GM19455 (cell line): ENCODE measurements around the gene NLGN4X.

ENCODE experiments used
- ATAC-seq: cut with Tn5 transposase; IDR thresholded peaks from one replicate; pipeline ENCODE4 v1.9.1; 2021; ENCODE audit not compliant: unreplicated experiment

Gene NLGN4X

GRCh38 chrX:5876984-5877596 is 351.6 kb downstream of the NLGN4X start:
- ATAC-seq, result no peak

DNA sequence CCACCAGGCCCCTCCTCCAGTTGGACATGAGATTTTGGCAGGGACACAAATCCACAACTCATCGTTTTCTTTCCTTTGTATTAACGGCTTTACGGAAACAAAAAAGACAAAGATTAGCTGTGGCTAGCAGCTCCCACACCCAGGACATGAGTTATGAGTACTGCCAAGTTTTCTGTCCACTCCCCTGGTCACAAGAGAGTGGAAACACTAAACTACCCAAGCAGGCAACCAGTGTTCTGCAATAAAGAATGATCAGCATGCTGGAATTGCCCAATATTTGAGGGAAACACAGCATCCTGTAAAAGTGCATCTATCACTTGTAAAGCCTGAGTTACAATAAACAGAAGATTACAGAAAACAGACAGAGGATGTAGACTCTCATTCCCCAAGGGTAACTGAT is 358.4 kb downstream of the NLGN4X start:
- no peak for ATAC-seq

DNA sequence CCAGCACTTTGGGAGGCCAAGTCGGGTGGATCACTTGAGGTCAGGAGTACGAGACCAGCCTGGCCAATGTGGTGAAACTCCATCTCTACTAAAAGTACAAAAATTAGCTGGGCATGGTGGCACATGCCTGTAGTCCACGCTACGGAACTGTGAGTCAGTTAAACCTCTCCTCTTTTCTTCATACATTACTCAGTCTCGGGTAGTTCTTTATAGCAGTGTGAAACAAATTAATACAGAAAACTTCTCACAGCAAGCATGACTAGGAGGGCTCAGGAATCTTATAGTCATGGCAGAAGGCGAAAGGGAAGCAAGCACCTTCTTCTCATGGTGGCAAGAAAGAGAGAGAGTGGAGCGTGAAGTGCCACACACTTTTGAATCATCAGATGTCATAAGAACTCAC is 358.9 kb downstream of the NLGN4X start:
- no peak for ATAC-seq

- no peak for ATAC-seq
Measured at GRCh38 chrX:5867778-5868177, 360.9 kb downstream of the NLGN4X start.

GRCh38 chrX:5857232-5857631 is 371.4 kb downstream of the NLGN4X start:
- no peak for ATAC-seq

- ATAC-seq, result no peak
Measured at GRCh38 chrX:5852941-5853340, 375.7 kb downstream of the NLGN4X start.

DNA sequence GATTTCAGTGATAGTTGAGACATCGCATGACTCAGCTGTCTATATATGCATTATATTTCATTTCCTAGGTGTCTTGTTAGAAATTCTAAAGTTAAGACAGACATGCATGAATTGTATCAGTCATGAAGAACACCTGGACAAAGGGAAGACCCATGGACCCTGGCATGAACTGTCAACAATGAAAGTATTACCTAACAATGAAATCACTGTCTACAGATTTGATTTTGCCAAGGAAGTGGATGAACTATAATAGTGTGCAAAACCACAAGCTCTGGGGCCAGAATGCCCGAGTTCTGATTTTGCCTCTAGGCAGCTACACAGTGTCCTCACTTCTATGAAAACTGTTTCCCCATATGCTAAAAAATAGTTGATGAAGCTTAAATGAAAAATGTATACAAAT is 386.1 kb downstream of the NLGN4X start:
- ATAC-seq, result no peak
